T-helper 22 cell (primary cell): ENCODE results near the gene ELOF1.
A peak's percentile ranks its signal among the peaks of the same experiment; 100 is the strongest.
"Not testable (repeated sequence)": the region's sequence is repeated elsewhere in the genome, so short reads cannot be mapped to it uniquely, and the experiment has no call there.

Experiments
- DNase-seq: peaks from one replicate; pipeline ENCODE4 v3.0.0-alpha.2; 2020; ENCODE audit warnings: low read depth

ELOF1 gene

DNA sequence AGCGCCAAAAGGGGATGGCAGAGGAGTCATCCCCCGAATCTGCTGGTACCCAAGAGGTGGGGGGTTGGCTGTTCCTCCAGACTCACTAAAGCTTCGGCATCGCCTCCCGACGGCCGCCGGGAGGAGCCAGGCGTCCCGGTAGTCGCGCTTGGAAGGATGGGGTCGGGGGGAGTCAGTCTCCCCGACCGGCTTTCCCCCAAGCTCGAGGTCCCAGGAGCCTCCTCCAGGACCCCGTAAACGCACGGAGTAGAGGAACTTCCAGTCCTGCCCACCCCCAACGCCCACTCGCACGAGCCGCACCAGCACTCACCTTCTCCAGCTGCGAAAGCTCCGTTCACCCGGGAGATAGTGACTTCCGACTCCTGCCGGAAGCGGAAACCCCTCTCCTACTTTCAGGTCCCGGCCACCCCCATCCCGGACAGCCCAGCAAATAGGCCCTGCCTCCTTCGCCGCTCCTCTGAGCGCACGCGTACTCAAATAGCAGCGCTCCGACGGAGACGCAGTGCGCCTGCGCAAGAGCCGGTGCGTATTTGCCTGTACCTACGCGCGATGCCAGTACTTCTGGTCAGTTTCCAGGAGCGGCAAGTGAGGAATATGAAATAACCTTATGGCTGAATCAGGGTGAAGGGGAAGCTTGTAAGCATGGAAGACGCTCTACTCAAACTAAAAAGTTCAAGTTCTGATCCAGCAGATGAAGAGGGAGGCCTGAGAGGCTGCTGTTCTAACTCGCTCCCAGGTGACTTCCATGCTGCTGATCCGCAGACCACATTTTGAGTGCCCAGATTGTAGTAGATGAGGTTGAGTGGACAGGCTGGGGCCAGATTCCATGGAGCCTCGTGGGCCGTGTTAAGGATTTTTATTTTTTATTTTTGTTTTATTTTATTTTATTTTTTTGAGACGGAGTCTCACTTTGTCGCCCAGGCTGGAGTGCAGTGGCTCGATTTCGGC is at the start of gene ELOF1:
ELOF1 (minus strand) TSS at position 350 of the 948 bp plus-strand sequence. CDS start 4,883 bp downstream, outside the sequence.
- peak; percentile 94 for DNase-seq

- no peak for DNase-seq
Measured at GRCh38 chr19:11606484-11606883, 47.5 kb upstream of the ELOF1 start.

DNA sequence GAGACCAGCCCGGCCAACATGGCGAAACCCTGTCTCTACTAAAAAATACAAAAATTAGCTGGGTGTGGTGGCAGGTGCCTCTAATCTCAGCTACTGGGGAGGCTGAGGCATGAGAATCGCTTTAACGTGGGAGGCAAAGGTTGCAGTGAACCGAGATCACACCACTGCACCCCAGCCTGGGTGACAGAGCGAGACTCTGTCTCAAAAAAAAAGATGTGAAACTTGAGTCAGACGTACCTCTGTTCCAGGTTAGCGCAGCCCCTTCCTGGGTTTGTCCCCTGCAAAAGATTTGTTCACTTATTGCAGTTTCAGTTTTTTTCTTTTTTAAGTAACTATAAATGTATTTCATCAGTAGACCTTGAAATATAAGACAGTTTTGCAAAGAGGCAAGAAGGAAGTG is 40.7 kb upstream of the ELOF1 start:
- not testable (repeated sequence) for DNase-seq

GRCh38 chr19:11598746-11599145 is 39.7 kb upstream of the ELOF1 start:
- no peak for DNase-seq

GRCh38 chr19:11598103-11598483 is 39.1 kb upstream of the ELOF1 start:
- no peak for DNase-seq

DNA sequence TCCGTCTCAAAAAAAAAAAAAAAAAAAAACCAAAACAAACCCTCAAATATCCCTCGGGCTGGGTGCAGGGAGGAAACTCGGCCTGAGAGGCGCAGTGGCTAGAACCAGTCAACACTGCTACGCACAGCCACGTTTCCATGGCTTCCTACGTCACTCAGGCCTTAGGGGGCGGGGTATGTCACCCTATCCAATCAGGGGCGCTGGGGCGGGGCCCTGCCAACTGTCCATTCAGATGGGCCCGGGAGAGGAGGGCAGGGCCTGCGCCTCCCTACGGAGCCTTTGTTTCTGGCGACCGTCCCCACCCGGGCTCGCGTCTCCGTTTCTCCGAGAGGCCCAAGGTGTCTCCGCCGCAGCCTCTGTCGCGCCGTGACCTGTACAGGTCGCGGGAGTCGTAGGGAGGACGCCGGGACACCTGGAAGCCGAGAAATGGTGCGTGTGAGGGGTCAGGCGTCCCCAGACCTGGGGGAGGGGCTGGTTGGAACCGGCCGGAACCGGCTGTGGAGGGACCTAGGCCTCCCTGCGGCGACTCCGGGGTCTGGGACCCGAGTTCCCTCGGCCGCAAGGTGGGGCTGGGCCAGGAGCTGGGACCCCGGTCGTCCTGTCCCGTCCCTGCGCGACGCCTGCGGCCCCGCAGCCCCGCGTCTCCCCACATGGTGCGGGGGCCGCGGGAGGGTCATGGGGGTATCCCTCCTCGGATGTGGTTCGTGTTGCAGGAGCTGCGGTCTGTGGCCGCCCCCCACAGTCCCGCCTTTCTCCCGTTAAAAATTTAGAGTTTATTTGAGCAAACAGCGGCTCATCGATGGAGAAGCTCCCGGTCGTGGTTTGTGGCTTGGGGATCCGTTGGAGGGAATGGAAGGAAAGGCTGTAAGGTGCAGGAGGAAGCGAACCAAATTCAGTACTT is 38.4 kb upstream of the ELOF1 start, which contains the start of gene ZNF627:
ZNF627 (plus strand) TSS at position 282 of the 901 bp plus-strand sequence; CDS start at position 427, 145 bp downstream.
- peak; percentile 94 for DNase-seq

DNA sequence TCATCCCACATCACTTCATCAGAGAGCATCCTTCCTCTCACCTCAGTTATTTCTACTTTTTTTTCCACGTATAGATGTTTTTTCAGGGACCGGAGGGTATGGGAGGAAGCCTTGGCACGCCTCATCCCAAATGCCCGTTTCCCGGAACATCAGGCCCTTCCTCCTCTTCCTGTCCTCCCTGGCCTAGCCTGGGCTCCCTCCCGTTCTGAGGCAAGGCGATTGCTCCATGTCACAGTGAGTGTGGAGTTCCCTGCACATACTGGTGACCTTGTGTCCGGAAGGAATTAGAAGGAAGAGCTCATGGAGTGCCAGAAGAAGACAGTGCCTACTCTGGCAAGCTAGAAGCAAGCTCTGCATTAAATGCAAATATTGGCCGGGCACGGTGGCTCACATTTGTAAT is 37.1 kb upstream of the ELOF1 start:
- DNase-seq = no peak

DNA sequence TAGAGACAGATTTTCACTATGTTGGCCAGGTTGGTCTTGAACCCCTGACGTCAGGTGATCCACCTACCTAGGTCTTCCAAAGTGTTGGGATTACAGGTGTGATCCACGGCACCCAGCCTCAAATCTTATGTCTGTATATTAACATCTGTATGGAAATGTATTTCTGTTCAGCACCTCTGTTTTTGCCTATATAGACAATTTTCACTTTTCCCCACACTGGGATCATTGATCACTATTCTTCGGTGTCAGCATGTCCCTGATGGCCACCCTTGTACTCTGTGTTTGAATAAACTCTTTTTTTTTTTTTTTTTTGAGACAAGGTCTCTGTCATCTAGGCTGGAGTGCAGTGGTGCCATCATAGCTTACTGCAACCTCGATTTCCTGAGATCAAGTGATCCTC is 35.1 kb upstream of the ELOF1 start:
- no peak for DNase-seq

- no peak for DNase-seq
Measured at GRCh38 chr19:11587975-11588631, 29.1 kb upstream of the ELOF1 start.

GRCh38 chr19:11587302-11587974 is 28.4 kb upstream of the ELOF1 start:
- peak; percentile 44 for DNase-seq

DNA sequence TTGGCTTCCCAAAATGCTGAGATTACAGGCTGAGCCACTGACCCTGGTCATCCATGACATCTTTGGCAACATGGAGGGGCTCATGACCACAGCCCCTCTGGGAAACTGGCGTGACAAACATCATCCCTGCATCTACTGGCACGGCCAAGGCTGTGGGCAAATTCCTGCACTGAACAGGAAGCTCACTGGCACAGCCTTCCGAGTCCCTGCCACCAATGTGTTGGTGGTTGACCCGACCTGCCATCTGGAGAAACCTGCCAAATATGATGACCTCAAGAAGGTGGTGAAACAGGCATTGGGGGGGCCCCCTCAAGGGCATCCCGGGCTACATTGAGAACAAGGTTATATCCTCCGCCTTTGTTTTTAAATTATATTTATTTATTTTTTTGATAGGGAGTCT is 27.3 kb upstream of the ELOF1 start:
- no peak for DNase-seq

- DNase-seq = no peak
Measured at GRCh38 chr19:11581740-11582139, 22.7 kb upstream of the ELOF1 start.

- DNase-seq = no peak
Measured at GRCh38 chr19:11580116-11580515, 21.1 kb upstream of the ELOF1 start.

- DNase-seq = no peak
Measured at GRCh38 chr19:11578258-11579142, 19.5 kb upstream of the ELOF1 start.

DNA sequence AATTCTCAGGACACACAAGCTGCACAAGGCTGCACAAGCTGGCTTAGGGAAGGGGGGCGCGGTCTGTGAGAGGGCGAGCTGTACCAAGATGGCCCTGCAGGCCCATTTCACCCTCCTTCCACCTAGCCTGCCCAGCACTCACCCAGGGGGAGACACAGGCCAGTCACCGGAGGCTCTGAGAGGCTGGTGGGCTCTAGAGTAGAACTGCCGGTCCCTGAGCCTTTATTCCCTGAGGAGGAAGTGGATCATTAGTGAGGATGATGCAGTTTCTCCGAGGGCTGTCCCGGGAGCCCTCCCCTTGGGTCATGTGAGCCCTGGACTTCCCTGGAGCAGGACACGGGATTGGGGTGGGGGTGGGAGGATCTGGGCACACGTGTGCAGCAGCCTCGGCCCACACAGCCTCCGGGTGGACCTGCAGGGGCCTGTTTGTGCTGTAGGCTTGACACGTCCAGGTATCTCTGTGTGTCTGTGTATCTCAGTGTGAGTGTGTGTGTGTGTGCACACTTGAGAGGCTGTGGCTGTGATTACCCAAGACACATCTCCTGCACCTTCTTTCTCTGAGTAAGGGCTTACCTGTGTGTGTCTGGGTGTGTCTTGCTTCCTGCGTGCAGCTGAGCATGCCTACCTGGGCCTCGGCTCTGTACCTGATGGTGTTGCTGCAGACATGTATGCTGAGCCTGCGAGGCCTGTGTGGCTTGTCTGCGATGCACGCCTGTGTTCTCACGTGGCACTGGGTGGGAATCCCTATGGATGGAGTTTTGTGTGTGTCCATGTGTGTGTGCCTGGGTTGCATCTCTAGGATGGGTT is 18.6 kb upstream of the ELOF1 start, which contains the start of gene ACP5:
ACP5 (minus strand) TSS at position 195 of the 807 bp plus-strand sequence. CDS start 328 bp downstream, outside the sequence.
- no peak for DNase-seq

- no peak for DNase-seq
Measured at GRCh38 chr19:11576227-11576626, 17.2 kb upstream of the ELOF1 start.

DNA sequence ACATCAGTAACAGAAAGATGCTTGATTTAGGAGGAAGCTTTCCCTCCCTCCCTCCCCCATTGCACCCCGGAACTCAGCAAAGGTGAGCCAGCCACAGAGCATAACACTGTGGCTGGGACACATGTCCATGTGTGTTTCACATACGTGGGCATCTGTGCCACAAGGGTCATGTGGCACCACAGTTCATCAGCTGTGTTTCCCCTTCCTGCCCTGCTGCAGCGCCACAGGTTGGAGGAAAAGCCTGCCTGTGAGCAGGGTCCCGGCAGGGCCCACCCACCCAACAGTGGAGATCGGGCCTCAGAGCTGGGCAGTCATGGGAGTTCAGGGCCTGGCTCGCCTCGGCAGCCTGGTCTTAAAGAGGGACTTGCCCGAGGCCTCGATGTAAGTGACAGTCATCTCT is 15.7 kb upstream of the ELOF1 start:
- no peak for DNase-seq

DNA sequence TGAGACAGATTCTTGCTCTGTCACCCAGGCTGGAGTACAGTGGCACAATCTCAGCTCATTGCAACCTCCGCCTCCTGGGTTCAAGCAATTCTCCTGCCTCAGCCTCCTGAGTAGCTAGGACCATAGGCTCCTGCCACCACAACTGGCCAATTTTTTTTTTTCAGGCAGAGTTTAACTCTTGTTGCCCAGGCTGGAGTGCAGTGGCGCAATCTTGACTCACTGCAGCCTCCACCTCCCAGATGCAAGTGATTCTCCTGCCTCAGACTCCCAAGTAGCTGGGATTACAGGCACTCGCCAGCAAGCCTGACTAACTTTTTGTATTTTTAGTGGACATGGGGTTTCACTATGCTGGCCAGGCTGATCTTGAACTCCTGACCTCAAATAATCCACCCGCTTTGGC is 14.7 kb upstream of the ELOF1 start:
- not testable (repeated sequence) for DNase-seq

GRCh38 chr19:11573354-11573753 is 14.3 kb upstream of the ELOF1 start:
- DNase-seq = not testable (repeated sequence)
